Keratinocyte (primary cell): ENCODE data around the gene FNBP1.

Source experiments
- EZH2 ChIP-seq: IDR thresholded peaks from one replicate; pipeline ENCODE4 v1.6.1; 2012; ENCODE audit warnings: inconsistent platforms, mild to moderate bottlenecking, low read length, moderate library complexity
- TF ChIP-seq, protein P1 (sequence below), 3 experiments: IDR thresholded peaks in 1 of 3; conservative IDR thresholded peaks in 1 of 3; optimal IDR thresholded peaks in 1 of 3; 2 replicates in 2 of 3; 3 replicates in 1 of 3; pipeline versions ENCODE3 to v1.5.1; 2011; ENCODE audit warnings: low read length in 3 of 3, mild to moderate bottlenecking in 3 of 3, moderate library complexity in 2 of 3, control low read depth in 1 of 3, inconsistent platforms in 1 of 3; ENCODE audit not compliant: insufficient read depth in 2 of 3; ENCODE audit errors: extremely low read depth in 1 of 3

DNA sequence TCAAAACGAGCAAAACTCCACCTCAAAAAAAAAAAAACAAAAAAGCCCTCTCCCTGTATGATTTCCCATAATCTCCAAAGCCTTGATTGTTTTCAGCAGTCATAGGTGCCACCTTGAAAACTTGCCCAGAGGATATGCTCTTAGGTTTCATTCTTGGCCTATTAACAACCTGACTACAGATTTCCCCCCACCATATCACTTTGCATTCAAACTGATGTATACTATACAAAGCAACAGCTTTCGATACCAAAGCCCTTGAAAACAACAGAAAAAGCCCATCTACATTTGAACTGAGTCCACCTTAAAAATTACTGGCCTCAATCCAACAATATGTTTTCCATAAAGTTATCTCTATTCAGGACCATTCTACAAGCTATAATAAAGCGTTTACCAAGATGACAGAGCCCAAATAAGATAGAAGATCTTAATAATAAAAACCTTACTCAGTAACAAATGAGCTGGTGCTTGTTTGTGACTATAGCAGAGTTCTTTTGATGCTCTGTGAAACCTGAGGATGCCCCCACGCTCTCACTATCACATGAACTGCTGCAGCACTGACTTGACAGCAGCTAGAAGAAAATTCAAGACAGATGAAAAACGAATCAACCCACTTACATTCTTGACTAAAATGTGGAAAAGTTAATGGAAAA, 44.4 kb downstream of the FNBP1 start:
- TF ChIP-seq, protein P1, sequence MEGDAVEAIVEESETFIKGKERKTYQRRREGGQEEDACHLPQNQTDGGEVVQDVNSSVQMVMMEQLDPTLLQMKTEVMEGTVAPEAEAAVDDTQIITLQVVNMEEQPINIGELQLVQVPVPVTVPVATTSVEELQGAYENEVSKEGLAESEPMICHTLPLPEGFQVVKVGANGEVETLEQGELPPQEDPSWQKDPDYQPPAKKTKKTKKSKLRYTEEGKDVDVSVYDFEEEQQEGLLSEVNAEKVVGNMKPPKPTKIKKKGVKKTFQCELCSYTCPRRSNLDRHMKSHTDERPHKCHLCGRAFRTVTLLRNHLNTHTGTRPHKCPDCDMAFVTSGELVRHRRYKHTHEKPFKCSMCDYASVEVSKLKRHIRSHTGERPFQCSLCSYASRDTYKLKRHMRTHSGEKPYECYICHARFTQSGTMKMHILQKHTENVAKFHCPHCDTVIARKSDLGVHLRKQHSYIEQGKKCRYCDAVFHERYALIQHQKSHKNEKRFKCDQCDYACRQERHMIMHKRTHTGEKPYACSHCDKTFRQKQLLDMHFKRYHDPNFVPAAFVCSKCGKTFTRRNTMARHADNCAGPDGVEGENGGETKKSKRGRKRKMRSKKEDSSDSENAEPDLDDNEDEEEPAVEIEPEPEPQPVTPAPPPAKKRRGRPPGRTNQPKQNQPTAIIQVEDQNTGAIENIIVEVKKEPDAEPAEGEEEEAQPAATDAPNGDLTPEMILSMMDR (optimal IDR thresholded peaks at IDR 0.05 in 1 of 3, IDR thresholded peaks at IDR 0.05 in 1 of 3, conservative IDR thresholded peaks at IDR 0.05 in 1 of 3; ENCODE audit: extremely low read depth in 1 of 3, insufficient read depth in 2 of 3, low read length in 3 of 3), result no peak
- TF ChIP-seq EZH2, result no peak
